ENCODE data around the gene TIGAR. TPM values are rescaled to one million over a fixed set of nuclear protein-coding genes. Genes with fewer than 3 reads are reported as not detected.

TIGAR gene
- total and polyA plus RNA-seq, 2 of the 8 experiments (the other 6 are each of a cell fraction or from before 2014, with no cell fraction given) = 3.8 to 26.4 TPM

DNA sequence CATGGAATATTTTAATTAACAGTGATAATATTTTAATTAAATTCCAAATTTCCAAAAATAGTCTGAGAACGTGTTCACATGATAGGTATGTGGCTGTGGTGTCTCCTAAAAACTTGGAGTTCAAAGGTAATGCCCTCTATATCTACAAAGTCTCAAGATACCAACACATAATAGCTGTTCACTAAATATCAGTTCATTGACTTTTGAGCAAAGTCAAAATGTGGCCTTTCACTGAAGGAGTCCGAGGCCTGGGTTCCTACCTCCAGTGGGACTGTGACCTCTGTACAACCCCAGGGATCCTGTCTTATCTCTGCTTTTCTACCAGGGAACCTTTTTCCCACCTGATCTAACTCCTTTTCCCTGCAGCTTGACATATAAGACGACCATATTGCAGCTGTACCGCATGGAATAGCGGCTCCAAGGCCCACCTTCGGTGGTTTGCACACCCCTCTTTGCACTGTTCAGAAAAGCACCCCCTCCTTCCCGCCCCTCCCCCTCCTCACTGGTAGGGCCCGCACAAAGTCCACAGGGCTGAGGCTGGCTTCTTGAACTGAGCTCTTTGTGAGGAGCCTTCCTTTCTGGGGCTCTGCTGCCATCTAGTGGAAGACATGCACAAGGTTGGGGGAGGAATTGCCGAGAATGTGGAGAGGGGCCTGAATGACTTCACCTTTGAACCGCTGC lies 44.3 kb upstream of the TIGAR start (continued):
- no peak for TF ChIP-seq BRCA1 (IDR thresholded peaks at IDR 0.05; ENCODE audit: low read depth, low read length)
- TF ChIP-seq SIRT6 (IDR thresholded peaks at IDR 0.05; ENCODE audit: low read length) = no peak
- TF ChIP-seq ASH2L (IDR thresholded peaks at IDR 0.05; ENCODE audit: low read length) = peak; percentile 29
- TF ChIP-seq, protein P1, sequence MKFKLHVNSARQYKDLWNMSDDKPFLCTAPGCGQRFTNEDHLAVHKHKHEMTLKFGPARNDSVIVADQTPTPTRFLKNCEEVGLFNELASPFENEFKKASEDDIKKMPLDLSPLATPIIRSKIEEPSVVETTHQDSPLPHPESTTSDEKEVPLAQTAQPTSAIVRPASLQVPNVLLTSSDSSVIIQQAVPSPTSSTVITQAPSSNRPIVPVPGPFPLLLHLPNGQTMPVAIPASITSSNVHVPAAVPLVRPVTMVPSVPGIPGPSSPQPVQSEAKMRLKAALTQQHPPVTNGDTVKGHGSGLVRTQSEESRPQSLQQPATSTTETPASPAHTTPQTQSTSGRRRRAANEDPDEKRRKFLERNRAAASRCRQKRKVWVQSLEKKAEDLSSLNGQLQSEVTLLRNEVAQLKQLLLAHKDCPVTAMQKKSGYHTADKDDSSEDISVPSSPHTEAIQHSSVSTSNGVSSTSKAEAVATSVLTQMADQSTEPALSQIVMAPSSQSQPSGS (IDR thresholded peaks at IDR 0.05; ENCODE audit: low read length) = peak; percentile 70; the same call in 1 of the 2 replicates
- no peak for TF ChIP-seq CTBP2 (IDR thresholded peaks at IDR 0.05; ENCODE audit: borderline replicate concordance, insufficient read depth, insufficient read length, low read length)
- TF ChIP-seq, protein P2, sequence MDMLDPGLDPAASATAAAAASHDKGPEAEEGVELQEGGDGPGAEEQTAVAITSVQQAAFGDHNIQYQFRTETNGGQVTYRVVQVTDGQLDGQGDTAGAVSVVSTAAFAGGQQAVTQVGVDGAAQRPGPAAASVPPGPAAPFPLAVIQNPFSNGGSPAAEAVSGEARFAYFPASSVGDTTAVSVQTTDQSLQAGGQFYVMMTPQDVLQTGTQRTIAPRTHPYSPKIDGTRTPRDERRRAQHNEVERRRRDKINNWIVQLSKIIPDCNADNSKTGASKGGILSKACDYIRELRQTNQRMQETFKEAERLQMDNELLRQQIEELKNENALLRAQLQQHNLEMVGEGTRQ (IDR thresholded peaks at IDR 0.05; ENCODE audit: low read length) = no peak
- 0 out of 2 replicates have a peak, but pooled peaks have one; percentile 14 for TF ChIP-seq CHD1 (IDR thresholded peaks at IDR 0.05; ENCODE audit: low read depth, low read length)
- peak; percentile 66; the same call in 1 of the 2 replicates for TF ChIP-seq SP1 (IDR thresholded peaks at IDR 0.05; ENCODE audit: low read depth, low read length)
- TF ChIP-seq, protein P3, sequence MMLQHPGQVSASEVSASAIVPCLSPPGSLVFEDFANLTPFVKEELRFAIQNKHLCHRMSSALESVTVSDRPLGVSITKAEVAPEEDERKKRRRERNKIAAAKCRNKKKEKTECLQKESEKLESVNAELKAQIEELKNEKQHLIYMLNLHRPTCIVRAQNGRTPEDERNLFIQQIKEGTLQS (IDR thresholded peaks at IDR 0.05; ENCODE audit: insufficient read depth, low read depth, low read length) = no peak
- no peak for TF ChIP-seq KDM1A (IDR thresholded peaks at IDR 0.05; ENCODE audit: borderline replicate concordance, low read length)
- TF ChIP-seq CEBPB (IDR thresholded peaks at IDR 0.05; ENCODE audit: low read depth, low read length) = peak; percentile 26; the same call in 1 of the 2 replicates
- TF ChIP-seq MAFK (IDR thresholded peaks at IDR 0.05; ENCODE audit: low read depth, low read length) = no peak
- TF ChIP-seq TEAD4 (IDR thresholded peaks at IDR 0.05; ENCODE audit: low read depth, low read length) = peak; percentile 99
- TF ChIP-seq SRF (IDR thresholded peaks at IDR 0.05; ENCODE audit: low read depth, low read length) = no peak
- no peak for TF ChIP-seq EZH2 (IDR thresholded peaks at IDR 0.05; ENCODE audit: low read depth, low read length, severe bottlenecking)
- no peak for TF ChIP-seq GABPA (IDR thresholded peaks at IDR 0.05; ENCODE audit: borderline replicate concordance, insufficient read depth, low read length)
- no peak for TF ChIP-seq POLR2AphosphoS5 (IDR thresholded peaks at IDR 0.05; ENCODE audit: low read depth, low read length)
- TF ChIP-seq FOSL1 (IDR thresholded peaks at IDR 0.05; ENCODE audit: insufficient read depth, low read depth, low read length) = no peak
- no peak for TF ChIP-seq NRF1 (IDR thresholded peaks at IDR 0.05; ENCODE audit: low read depth, low read length)
